HepG2 (cell line): ENCODE results near the gene SYCE3. TPM values are rescaled to one million over a fixed set of nuclear protein-coding genes. Genes with fewer than 3 reads are reported as not detected.

Experiments used
- ATAC-seq: fragments of 200-7000 bp; cut with Tn5 transposase; 3 replicates; pipeline ENCODE4 v1.9.1; 2020; ENCODE audit warnings: mild to moderate bottlenecking, moderate library complexity
- BruUV-seq: library from RNA; stranded (reverse); fragments of 400-500 nt; replicated peaks from 2 replicates; lab custom pipeline; 2021; lab: Mats Ljungman, UMichigan
- CTCF ChIA-PET: fragments of 300-600 bp; formaldehyde crosslinking; extraction: SDS; loops from one replicate; lab custom pipeline; 2021; ENCODE audit warnings: low total read pairs, inconsistent platforms, low intra/inter-chr PET ratio; lab: Yijun Ruan, JAX
- POLR2A ChIA-PET: fragments of 350-600 bp; sonication (Branson Sonifier 250); formaldehyde crosslinking; loops from one replicate; lab custom pipeline; 2020; ENCODE audit warnings: antibody characterized with exemption, inconsistent platforms; lab: Yijun Ruan, JAX
- DNase-seq: peaks from one replicate; pipeline ENCODE4 v3.0.0-alpha.2; 2015; ENCODE audit warnings: low spot score
- FAIRE-seq: peaks from 3 replicates; lab custom pipeline; 2011; peaks lifted over from hg19 to GRCh38; lab: Jason Lieb, UNC
- H2AFZ ChIP-seq: one replicate; pipeline ENCODE4 v1.6.1; 2011; ENCODE audit warnings: low read length, inconsistent platforms
- H3K27ac ChIP-seq: fragments of 300-600 bp; 3 replicates; pipeline ENCODE4 v1.8.0; 2011; ENCODE audit warnings: mixed run types, mild to moderate bottlenecking, mixed read lengths, low read length, inconsistent platforms; ENCODE audit not compliant: insufficient read depth; ENCODE audit errors: extremely low read length
- H3K27me3 ChIP-seq, 2 experiments: fragments of 200-600 bp in 1 of 2; 2 replicates in 1 of 2; 3 replicates in 1 of 2; pipeline versions ENCODE4 v1.6.0 to v1.8.0; 2011; ENCODE audit warnings: low read length in 2 of 2, mild to moderate bottlenecking in 2 of 2, moderate library complexity in 2 of 2, inconsistent platforms in 1 of 2; ENCODE audit not compliant: insufficient read depth in 2 of 2, control insufficient read depth in 1 of 2
- H3K36me3 ChIP-seq, 2 experiments: fragments of 200-600 bp in 1 of 2; replicated peaks in 1 of 2; 2 replicates in 1 of 2; 3 replicates in 1 of 2; pipeline versions ENCODE4 v1.5.1 to v1.8.0; 2011; ENCODE audit warnings: low read length in 2 of 2, inconsistent platforms in 1 of 2; ENCODE audit not compliant: insufficient read depth in 2 of 2, control insufficient read depth in 1 of 2
- H3K4me1 ChIP-seq: 2 replicates; pipeline ENCODE4 v1.5.1; 2012; ENCODE audit warnings: low read length, inconsistent platforms; ENCODE audit not compliant: insufficient read depth
- H3K4me2 ChIP-seq: 2 replicates; pipeline ENCODE4 v1.6.0; 2011; ENCODE audit warnings: low read depth, low read length, inconsistent platforms
- H3K4me3 ChIP-seq, 3 experiments: fragments of 200-600 bp in 1 of 3; sonication (generic), shearing (Covaris generic) in 1 of 3; replicated peaks in 1 of 3; 2 replicates each; pipeline ENCODE4 v1.5.1; 2011 to 2016; ENCODE audit warnings: low read length in 3 of 3, inconsistent platforms in 2 of 3, low read depth in 2 of 3, mild to moderate bottlenecking in 2 of 3, control low read depth in 1 of 3, mixed read lengths in 1 of 3; ENCODE audit not compliant: insufficient read depth in 1 of 3
- H3K79me2 ChIP-seq: one replicate; pipeline ENCODE4 v1.6.1; 2011; ENCODE audit warnings: low read length, inconsistent platforms; ENCODE audit not compliant: insufficient read depth
- H3K9ac ChIP-seq: 2 replicates; pipeline ENCODE4 v1.6.0; 2011; ENCODE audit warnings: mild to moderate bottlenecking, low read depth, low read length, inconsistent platforms; ENCODE audit not compliant: insufficient read depth
- H3K9me3 ChIP-seq: 2 replicates; pipeline ENCODE4 v1.5.1; 2012; ENCODE audit warnings: mild to moderate bottlenecking, low read length
- H4K20me1 ChIP-seq: 2 replicates; pipeline ENCODE4 v1.6.0; 2011; ENCODE audit warnings: inconsistent platforms, mild to moderate bottlenecking, low read length, moderate library complexity; ENCODE audit not compliant: insufficient read depth
- ETV5 ChIP-seq: IDR thresholded peaks from 2 replicates; pipeline ENCODE4 v1.6.1; 2018; ENCODE audit warnings: missing biosample characterization, missing genetic modification reagents, inconsistent platforms, borderline replicate concordance
- PATZ1 ChIP-seq: sonication (generic); formaldehyde crosslinking; IDR thresholded peaks from 2 replicates; pipeline ENCODE4 v1.4.0; 2020; ENCODE audit warnings: missing genetic modification reagents
- TCF12 ChIP-seq, 2 experiments: fragments of 450-650 bp in 1 of 2; sonication (generic) in 1 of 2; formaldehyde crosslinking in 1 of 2; IDR thresholded peaks; 2 replicates each; pipeline versions ENCODE4 v1.6.1 to v1.8.0; 2017 to 2022; ENCODE audit warnings: antibody characterized with exemption in 1 of 2, mild to moderate bottlenecking in 1 of 2, missing genetic modification reagents in 1 of 2, moderate library complexity in 1 of 2
- TEAD3 ChIP-seq: optimal IDR thresholded peaks from 2 replicates; pipeline ENCODE3; 2016; ENCODE audit warnings: borderline replicate concordance
- ZKSCAN1 ChIP-seq: fragments of 150-350 bp; IDR thresholded peaks from 2 replicates; pipeline ENCODE4 v1.6.1; 2014; ENCODE audit warnings: low read length
- ZNF30 ChIP-seq: sonication (generic); formaldehyde crosslinking; IDR thresholded peaks from 2 replicates; pipeline ENCODE4 v1.5.0; 2020; ENCODE audit warnings: mild to moderate bottlenecking, missing genetic modification reagents
- WGBS: methylation state at CpG from one replicate; pipeline ENCODE4 v1.1.6; 2017; ENCODE audit warnings: low lambda C conversion rate; 5-methylcytosine and 5-hydroxymethylcytosine counted together
- in situ Hi-C: cut with HindIII; loops from 2 replicates; pipeline ENCODE4 v1.10.0; 2017; ENCODE audit warnings: low pct_unique_long_range_greater_than_20kb; ENCODE audit not compliant: extremely low pct_ligation_motif_present
- intact Hi-C: fragments of 100-400 bp; cut with micrococcal nuclease; formaldehyde crosslinking; loops from one replicate; pipeline ENCODE4 v1.10.0; 2022; ENCODE audit not compliant: unreplicated experiment
- polyA plus RNA-seq, 8 experiments: library from polyadenylated mRNA; depleted of rRNA in 3 of 8; stranded (reverse) in 7 of 8; unstranded in 1 of 8; fragments of >200 nt; fragmentation: Illumina TruSeq in 4 of 8; extraction: Trizol in 4 of 8; gene quantifications; 2 replicates each; pipeline versions ENCODE4 v1.2.1 to v1.2.3, GENCODE V29; 2011 to 2016; ENCODE audit warnings: low read depth in 4 of 8, missing spikeins in 1 of 8, mixed read lengths in 1 of 8; ENCODE audit not compliant: insufficient read depth in 1 of 8
- total RNA-seq, 5 experiments: library from RNA; depleted of rRNA; stranded (reverse); fragments of >200 nt; fragmentation: Illumina TruSeq; extraction: Trizol; gene quantifications; 2 replicates each; pipeline ENCODE4 v1.2.3, GENCODE V29; 2016; ENCODE audit warnings: low read depth in 1 of 5

SYCE3 gene
- total and polyA plus RNA-seq, 2 of the 13 experiments (the other 11 are each of a cell fraction or from before 2014, with no cell fraction given) = not detected

DNA sequence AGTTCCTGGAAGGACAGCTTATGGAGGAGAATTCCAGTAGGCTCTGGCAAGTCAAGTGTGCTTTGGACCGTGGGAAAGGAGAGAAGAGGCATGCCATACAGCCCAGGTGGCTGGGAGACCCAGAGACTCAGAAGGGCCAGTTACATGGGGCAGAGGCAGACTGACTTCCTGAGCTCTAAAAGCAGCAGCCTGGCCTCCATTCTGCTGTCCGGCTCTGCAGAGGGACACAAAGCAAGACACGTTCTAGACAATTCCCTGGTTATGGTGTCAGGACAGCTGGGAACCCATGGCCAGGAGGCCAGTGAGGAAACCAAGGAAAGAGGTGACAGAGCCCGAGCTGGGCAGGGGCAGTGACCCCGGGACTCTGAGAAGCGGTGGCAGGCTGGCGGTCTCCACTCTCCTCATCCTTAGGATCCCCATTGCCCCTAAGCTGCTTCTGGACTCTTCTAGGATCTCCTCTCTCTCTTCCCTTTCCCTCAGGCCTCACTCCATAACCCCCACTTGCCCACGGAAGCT lies 12.8 kb upstream of the SYCE3 start:
- no TSS peak for BruUV-seq
- Histone ChIP-seq H3K9ac (no peak overlapping the region), H3K9me3 (no peaks in the 10 kb centered on the region), H2AFZ (no peak overlapping the region), H3K4me3 (no peak overlapping the region), H3K4me2 (no peak overlapping the region), H3K27me3 (no peaks in the 10 kb centered on the region), H3K79me2 (no peaks in the 10 kb centered on the region), H3K4me1 (peaks cover under 1% of the 10 kb centered on the region; the same call in 1 of the 2 replicates), H3K36me3 (peaks cover 4 to 8% of the 10 kb centered on the region in 2 experiments; a peak in 3 of 5 replicates), H4K20me1 (no peaks in the 10 kb centered on the region), H3K27ac (no peak overlapping the region)
- DNase-seq (no peak), ATAC-seq (no peak), FAIRE-seq (no peak)
- TF ChIP-seq ZKSCAN1 (no peak), ZNF30 (CRISPR knock-in tag) (no peak), TCF12 (IDR thresholded peaks at IDR 0.05) (no peak), TCF12 (CRISPR knock-in tag; IDR thresholded peaks at IDR 0.05) (no peak), TEAD3 (CRISPR knock-in tag) (no peak), PATZ1 (no peak), ETV5 (CRISPR knock-in tag) (no peak)
- ChIA-PET POLR2A (interaction anchor here (1.5 kb wide), 1 partner anchor 43 kb away, joined by 4 read pairs; no protein-coding TSS in a partner anchor), CTCF (interaction anchor here (1.1 to 3.7 kb wide), 5 partner anchors 34 to 125 kb away, joined by 3 to 37 read pairs (median 7); no protein-coding TSS in a partner anchor)
- intact Hi-C loops = no loop called here
- WGBS = 89% methylated on average over 8 of the region's 8 CpGs
- in situ Hi-C loops = loop anchor here (5.0 kb wide), 1 partner anchor 37 kb away; no protein-coding TSS in a partner anchor
